ENCODE results near the gene ICA1. TPM values are rescaled to one million over a fixed set of nuclear protein-coding genes. Genes with fewer than 3 reads are reported as not detected.

Gene ICA1
- total RNA-seq, 1 experiment from 2014 or later, result 28.8 TPM

DNA sequence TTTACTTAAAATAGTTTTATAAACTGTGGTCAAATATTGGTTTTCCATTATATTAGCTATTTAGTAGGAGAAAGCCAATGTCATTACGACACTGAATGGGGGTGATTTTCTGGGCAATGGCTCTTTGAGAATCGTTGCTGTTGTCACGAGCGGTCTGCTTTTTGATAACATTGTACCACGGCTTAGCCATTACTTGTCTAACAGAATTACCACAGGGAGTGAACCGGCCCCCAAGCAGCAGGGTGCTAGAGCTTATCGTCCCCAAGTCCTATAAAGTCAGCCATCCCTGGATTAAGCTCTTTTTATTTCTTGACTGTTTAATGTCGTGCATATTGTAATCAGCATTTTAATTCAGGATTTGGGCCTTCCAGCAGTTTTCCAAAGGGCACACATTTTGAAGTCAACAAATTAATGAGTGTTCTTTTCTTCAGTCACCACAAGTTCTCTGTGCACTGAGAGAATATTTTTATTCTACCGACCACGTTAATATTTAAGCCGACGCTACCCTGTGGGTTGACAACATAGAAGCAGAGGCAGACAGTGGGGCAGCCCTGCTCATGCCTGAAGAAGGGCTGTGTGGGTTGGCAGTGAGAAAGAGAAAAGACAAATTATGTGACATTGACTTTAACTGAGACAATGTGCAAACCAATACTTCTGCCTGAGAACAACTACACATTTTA, 125.8 kb downstream of the ICA1 start:
- H3K27me3 ChIP-seq (ENCODE audit: insufficient read depth, low read length), result no peaks in the 10 kb centered on the region
- H3K9ac ChIP-seq (ENCODE audit: extremely low read depth, insufficient read length, low read length), result no peak overlapping the region
- no peak overlapping the region for H4K91ac ChIP-seq (ENCODE audit: insufficient read length, low read depth, low read length)
- H2BK12ac ChIP-seq (ENCODE audit: insufficient read length, low read depth, low read length), result no peak overlapping the region
- no peak overlapping the region for H3T11ph ChIP-seq (ENCODE audit: low read length)
- no peak overlapping the region for H3K23ac ChIP-seq (ENCODE audit: insufficient read length, low read depth, low read length)
- H3K18ac ChIP-seq (ENCODE audit: insufficient read length, low read depth, low read length), result no peak overlapping the region
- H3K27ac ChIP-seq (ENCODE audit: insufficient read length, low read depth, low read length), result no peak overlapping the region
- H2AFZ ChIP-seq (ENCODE audit: low read length), result no peak overlapping the region
- Mint-ChIP-seq H3K4me1 (no peaks in the 10 kb centered on the region; a peak in 1 of 4 replicates), H3K27me3 (ENCODE audit: low read depth) (no peaks in the 10 kb centered on the region), H3K4me3 (no peak overlapping the region), H3K36me3 (ENCODE audit: insufficient read depth in 1 of 3, low read depth in 3 of 3) (no peaks in the 10 kb centered on the region), H3K27ac (peak overlapping the region in 2 of 3 experiments; percentile 38 to 47; a peak in 3 of 7 replicates), H3K9me3 (no peaks in the 10 kb centered on the region)
- H3K14ac ChIP-seq (ENCODE audit: insufficient read depth, low read length), result no peak overlapping the region
- H3K4ac ChIP-seq (ENCODE audit: low read depth, low read length), result no peak overlapping the region
- H4K20me1 ChIP-seq (ENCODE audit: control insufficient read depth, insufficient read depth, insufficient read length), result no peaks in the 10 kb centered on the region
- no peaks in the 10 kb centered on the region for H3K4me1 ChIP-seq (ENCODE audit: insufficient read depth, low read length)
- H2BK5ac ChIP-seq (ENCODE audit: insufficient read length, low read length), result no peak overlapping the region
- H2BK120ac ChIP-seq (ENCODE audit: low read depth, low read length, poor library complexity, severe bottlenecking), result no peak overlapping the region
- DNase-seq, result no peak
- no peaks in the 10 kb centered on the region for H3K9me3 ChIP-seq (ENCODE audit: control insufficient read depth, low read depth, low read length)
- WGBS (ENCODE audit: extremely low coverage, insufficient read length, low lambda C conversion rate), result no CpG with 5 or more reads among the region's 12 CpGs
- H4K5ac ChIP-seq (ENCODE audit: insufficient read length, low read depth, low read length), result no peak overlapping the region
- no peaks in the 10 kb centered on the region for H3K23me2 ChIP-seq (ENCODE audit: insufficient read length, low read depth, low read length, poor library complexity, severe bottlenecking)
- no peak overlapping the region for H3K4me2 ChIP-seq (ENCODE audit: insufficient read depth, insufficient read length, low read length)
- no peak overlapping the region for H2AK5ac ChIP-seq (ENCODE audit: insufficient read length, low read length)
- H3K79me2 ChIP-seq (ENCODE audit: insufficient read depth, low read length), result no peaks in the 10 kb centered on the region
- no peaks in the 10 kb centered on the region for H3K79me1 ChIP-seq (ENCODE audit: insufficient read depth, low read depth, low read length, poor library complexity, severe bottlenecking)
- TF ChIP-seq, protein P1, sequence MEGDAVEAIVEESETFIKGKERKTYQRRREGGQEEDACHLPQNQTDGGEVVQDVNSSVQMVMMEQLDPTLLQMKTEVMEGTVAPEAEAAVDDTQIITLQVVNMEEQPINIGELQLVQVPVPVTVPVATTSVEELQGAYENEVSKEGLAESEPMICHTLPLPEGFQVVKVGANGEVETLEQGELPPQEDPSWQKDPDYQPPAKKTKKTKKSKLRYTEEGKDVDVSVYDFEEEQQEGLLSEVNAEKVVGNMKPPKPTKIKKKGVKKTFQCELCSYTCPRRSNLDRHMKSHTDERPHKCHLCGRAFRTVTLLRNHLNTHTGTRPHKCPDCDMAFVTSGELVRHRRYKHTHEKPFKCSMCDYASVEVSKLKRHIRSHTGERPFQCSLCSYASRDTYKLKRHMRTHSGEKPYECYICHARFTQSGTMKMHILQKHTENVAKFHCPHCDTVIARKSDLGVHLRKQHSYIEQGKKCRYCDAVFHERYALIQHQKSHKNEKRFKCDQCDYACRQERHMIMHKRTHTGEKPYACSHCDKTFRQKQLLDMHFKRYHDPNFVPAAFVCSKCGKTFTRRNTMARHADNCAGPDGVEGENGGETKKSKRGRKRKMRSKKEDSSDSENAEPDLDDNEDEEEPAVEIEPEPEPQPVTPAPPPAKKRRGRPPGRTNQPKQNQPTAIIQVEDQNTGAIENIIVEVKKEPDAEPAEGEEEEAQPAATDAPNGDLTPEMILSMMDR (conservative IDR thresholded peaks at IDR 0.05), result no peak
- H4K8ac ChIP-seq (replicated peaks; ENCODE audit: insufficient read length, low read depth, low read length), result no peak overlapping the region
- no peak overlapping the region for H3K56ac ChIP-seq (ENCODE audit: insufficient read length, low read depth, low read length)
- no peak overlapping the region for H2BK20ac ChIP-seq (ENCODE audit: low read depth, low read length, poor library complexity, severe bottlenecking)
- H2BK15ac ChIP-seq (ENCODE audit: low read depth, low read length), result no peak overlapping the region

All from H9 (cell line).